ENCODE results near the gene RFC5. TPM values are rescaled to one million over a fixed set of nuclear protein-coding genes. Genes with fewer than 3 reads are reported as not detected.

The RFC5 gene
- total RNA-seq, 1 donor from 2014 or later, result 75.8 TPM

GRCh38 chr12:117981267-117981666 lies 35.2 kb upstream of the RFC5 start:
- no peaks in the 10 kb centered on the region for H3F3A ChIP-seq (ENCODE audit: low read depth)
- H3K27ac ChIP-seq, result no peak overlapping the region

GRCh38 chr12:117985182-117985581 lies 31.3 kb upstream of the RFC5 start:
- H3K4me2 ChIP-seq, result no peak overlapping the region
- H3K27me3 ChIP-seq, result no peaks in the 10 kb centered on the region
- H3K4me1 Mint-ChIP-seq, result peaks cover 13% of the 10 kb centered on the region
- H3K27me3 Mint-ChIP-seq (ENCODE audit: insufficient read depth, low read depth), result peaks cover 6% of the 10 kb centered on the region
- no peak overlapping the region for H3K9ac ChIP-seq
- peaks cover 2% of the 10 kb centered on the region for H3K9me3 Mint-ChIP-seq
- no peak for DNase-seq (ENCODE audit: low spot score)
- TF ChIP-seq EZH2 (IDR thresholded peaks at IDR 0.05) (no peak), CTCF (IDR thresholded peaks at IDR 0.05) (no peak), EZH2phosphoT487 (IDR thresholded peaks at IDR 0.05) (no peak)
- no peak overlapping the region for H3K4me3 ChIP-seq
- no peaks in the 10 kb centered on the region for H3K36me3 Mint-ChIP-seq
- no peaks in the 10 kb centered on the region for H3K36me3 ChIP-seq
- H4K20me1 ChIP-seq (ENCODE audit: low read depth), result no peaks in the 10 kb centered on the region
- H3K27ac Mint-ChIP-seq, result no peak overlapping the region
- H2AFZ ChIP-seq (replicated peaks), result no peak overlapping the region
- no peak overlapping the region for H3K27ac ChIP-seq
- H3F3A ChIP-seq (ENCODE audit: low read depth), result no peaks in the 10 kb centered on the region
- no peaks in the 10 kb centered on the region for H3K79me2 ChIP-seq (ENCODE audit: low read depth)
- H3K4me1 ChIP-seq, result no peaks in the 10 kb centered on the region
- no peaks in the 10 kb centered on the region for H3K9me3 ChIP-seq (ENCODE audit: low read depth)
- no peak overlapping the region for H3K4me3 Mint-ChIP-seq

More at GRCh38 chr12:117981267-117981666, 35.2 kb upstream of the RFC5 start:
- Histone ChIP-seq H3K36me3 (no peaks in the 10 kb centered on the region), H3K4me1 (no peaks in the 10 kb centered on the region), H2AFZ (replicated peaks) (no peak overlapping the region), H3K9me3 (ENCODE audit: low read depth) (no peaks in the 10 kb centered on the region), H3K9ac (no peak overlapping the region), H3K4me3 (no peak overlapping the region), H4K20me1 (ENCODE audit: low read depth) (no peaks in the 10 kb centered on the region), H3K27me3 (no peaks in the 10 kb centered on the region), H3K4me2 (no peak overlapping the region), H3K79me2 (ENCODE audit: low read depth) (no peaks in the 10 kb centered on the region)
- TF ChIP-seq CTCF (IDR thresholded peaks at IDR 0.05), result no peak
- no peak for TF ChIP-seq EZH2phosphoT487 (IDR thresholded peaks at IDR 0.05)
- TF ChIP-seq EZH2 (IDR thresholded peaks at IDR 0.05), result no peak
- H3K27ac Mint-ChIP-seq, result no peak overlapping the region
- H3K27me3 Mint-ChIP-seq (ENCODE audit: insufficient read depth, low read depth), result peaks cover 6% of the 10 kb centered on the region
- H3K4me1 Mint-ChIP-seq, result peaks cover 8% of the 10 kb centered on the region
- no peaks in the 10 kb centered on the region for H3K36me3 Mint-ChIP-seq
- H3K4me3 Mint-ChIP-seq, result no peak overlapping the region
- no peaks in the 10 kb centered on the region for H3K9me3 Mint-ChIP-seq
- no peak for DNase-seq (ENCODE audit: low spot score)

- Histone ChIP-seq H3K4me2 (no peak overlapping the region), H4K20me1 (ENCODE audit: low read depth) (no peaks in the 10 kb centered on the region), H3K4me3 (no peak overlapping the region), H2AFZ (replicated peaks) (no peak overlapping the region), H3K9ac (no peak overlapping the region), H3K36me3 (no peaks in the 10 kb centered on the region), H3K9me3 (ENCODE audit: low read depth) (no peaks in the 10 kb centered on the region), H3K79me2 (ENCODE audit: low read depth) (no peaks in the 10 kb centered on the region), H3F3A (ENCODE audit: low read depth) (no peaks in the 10 kb centered on the region), H3K4me1 (no peaks in the 10 kb centered on the region), H3K27me3 (no peaks in the 10 kb centered on the region), H3K27ac (no peak overlapping the region)
- Mint-ChIP-seq H3K36me3 (no peaks in the 10 kb centered on the region), H3K4me3 (no peak overlapping the region), H3K4me1 (peaks cover 9% of the 10 kb centered on the region), H3K9me3 (peaks cover 2% of the 10 kb centered on the region), H3K27ac (no peak overlapping the region), H3K27me3 (ENCODE audit: insufficient read depth, low read depth) (peaks cover 6% of the 10 kb centered on the region)
- DNase-seq (ENCODE audit: low spot score), result no peak
- TF ChIP-seq EZH2 (IDR thresholded peaks at IDR 0.05) (no peak), EZH2phosphoT487 (IDR thresholded peaks at IDR 0.05) (no peak), CTCF (IDR thresholded peaks at IDR 0.05) (no peak)
Observed at GRCh38 chr12:117986705-117987469, 29.6 kb upstream of the RFC5 start.

Measured in neural progenitor cell (in vitro differentiated cells).